GM18498 (cell line): Measurements from ENCODE around the gene DPF3.

Experiments
- ATAC-seq: cut with Tn5 transposase; IDR thresholded peaks from one replicate; pipeline ENCODE4 v1.9.1; 2021; ENCODE audit warnings: mild to moderate bottlenecking, moderate library complexity; ENCODE audit not compliant: unreplicated experiment

The DPF3 gene

GRCh38 chr14:72904840-72905561 lies 11.1 kb upstream of the DPF3 start:
- ATAC-seq = no peak

DNA sequence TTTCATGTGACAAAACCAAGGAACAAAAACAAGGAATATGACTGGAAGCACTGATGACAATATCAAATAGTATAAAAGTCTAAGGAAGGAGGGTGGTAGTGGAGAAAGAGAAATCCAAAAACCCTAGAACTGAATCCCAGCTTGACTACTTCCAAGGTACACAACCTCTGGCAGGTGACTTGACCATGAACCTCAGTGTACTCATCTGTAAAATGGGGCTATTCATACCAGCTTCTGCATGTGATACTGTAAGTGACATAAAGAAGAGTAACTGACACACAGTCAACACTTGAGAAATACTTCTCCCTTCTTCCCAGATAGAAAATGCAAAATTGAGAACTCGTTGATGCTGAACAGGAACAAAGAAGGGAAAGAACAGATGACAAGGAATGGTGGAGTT lies 10.3 kb upstream of the DPF3 start:
- ATAC-seq = no peak

GRCh38 chr14:72903716-72904115 lies 9.8 kb upstream of the DPF3 start:
- ATAC-seq = no peak

GRCh38 chr14:72902801-72903530 lies 9.1 kb upstream of the DPF3 start:
- ATAC-seq = no peak

DNA sequence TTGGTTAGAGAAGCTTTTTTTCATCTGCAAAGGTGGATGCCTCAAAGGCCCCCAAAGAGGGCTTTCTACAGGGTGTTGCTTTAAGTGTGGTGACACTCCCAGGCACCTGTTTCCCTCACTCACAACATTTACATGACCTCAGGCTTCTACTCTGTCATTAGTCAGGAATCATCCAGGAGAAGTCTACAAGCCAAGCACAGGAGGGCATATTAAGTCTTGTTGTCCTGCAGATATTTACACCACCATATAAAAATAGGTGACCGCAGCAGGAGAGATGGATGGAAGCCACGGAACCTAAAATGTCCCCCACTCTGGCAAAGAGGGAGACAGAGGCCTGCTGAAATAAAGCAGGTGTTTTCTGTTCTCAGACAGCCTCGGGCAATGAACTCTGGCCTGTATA lies 7.5 kb upstream of the DPF3 start:
- ATAC-seq = no peak

DNA sequence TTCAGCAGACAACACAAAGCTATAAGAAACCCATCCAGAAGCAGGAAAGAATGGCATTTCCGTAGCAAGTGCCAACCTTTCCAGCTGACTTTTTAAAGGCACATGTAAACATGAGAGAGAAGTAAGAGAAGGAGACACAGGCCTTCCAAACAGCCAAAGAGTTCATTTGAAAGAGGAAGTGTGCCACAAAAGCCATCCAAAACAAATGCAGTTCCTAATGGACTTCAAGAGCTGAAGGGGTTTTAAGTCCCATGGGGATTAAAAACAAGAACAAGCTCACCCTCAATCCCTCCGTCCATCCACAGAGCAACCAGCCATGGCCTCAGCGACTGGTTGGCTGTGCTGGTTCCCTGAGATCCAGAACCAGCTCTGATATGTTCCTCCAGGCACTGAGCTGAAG lies 4.5 kb upstream of the DPF3 start:
- ATAC-seq = no peak

- ATAC-seq = no peak
Observed at GRCh38 chr14:72894623-72895378, 900 bp upstream of the DPF3 start.

- ATAC-seq = no peak
Observed at GRCh38 chr14:72894323-72894622, 372 bp upstream of the DPF3 start.

DNA sequence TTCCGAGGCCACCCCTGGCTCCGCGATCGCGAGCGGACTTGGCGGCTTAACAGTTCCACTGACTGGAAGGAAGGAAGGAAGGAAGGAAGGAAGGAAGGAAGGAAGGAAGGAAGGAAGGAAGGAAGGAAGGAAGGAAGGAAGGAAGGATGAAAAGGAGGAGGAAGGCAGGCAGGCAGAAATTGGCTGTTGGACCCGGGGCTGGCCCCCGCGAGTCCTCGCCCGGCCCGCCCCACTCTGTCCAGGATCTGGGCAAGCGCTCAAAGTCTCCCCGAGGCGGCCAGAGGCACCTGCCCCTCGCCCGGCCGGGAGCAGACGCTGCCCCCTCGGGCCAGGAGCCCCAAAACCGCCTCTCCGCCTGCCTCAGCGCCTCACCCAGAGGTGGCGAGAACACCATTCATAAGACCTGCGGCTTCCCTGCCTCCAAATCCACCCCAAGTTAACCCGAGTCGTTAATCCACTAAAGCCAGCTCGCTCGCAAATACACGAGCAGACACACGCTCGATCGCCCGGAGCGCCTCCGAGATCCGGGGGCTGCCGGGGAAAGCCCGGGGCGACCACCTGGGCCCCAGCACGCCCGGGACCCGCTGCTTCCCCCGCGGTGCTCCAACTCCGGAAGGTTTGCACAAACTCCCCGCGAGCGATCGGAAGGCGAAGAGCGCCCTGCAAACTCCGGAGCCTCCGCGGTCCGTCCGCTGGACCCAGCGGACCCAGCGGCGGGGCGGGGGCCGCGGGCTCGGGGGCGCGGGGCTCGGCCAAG lies 844 bp downstream of the DPF3 start:
- peak; percentile 11 for ATAC-seq

GRCh38 chr14:72892103-72892878 lies 1.6 kb downstream of the DPF3 start:
- ATAC-seq = no peak

DNA sequence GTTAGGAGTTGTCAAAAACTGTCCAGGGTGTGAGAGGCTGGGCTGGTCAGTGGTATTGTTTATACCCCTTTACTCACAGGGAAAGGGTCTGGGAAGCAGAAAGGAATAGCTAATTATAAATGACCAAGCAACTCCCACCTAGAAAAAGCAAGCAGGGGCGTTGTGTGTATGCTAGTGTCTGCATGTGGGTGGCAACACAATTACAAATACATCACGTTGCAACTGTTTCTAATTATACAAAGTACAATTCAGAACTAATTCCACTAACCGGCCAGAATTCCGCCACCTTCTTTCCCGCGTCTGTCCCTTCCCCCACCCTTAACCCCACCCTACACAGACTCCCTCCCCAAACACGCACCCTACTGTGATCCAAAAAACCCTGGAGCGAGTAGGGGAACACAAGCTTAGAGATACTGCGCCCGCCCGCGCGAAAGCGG lies 2.2 kb downstream of the DPF3 start:
- ATAC-seq = no peak

GRCh38 chr14:72889366-72889765 lies 4.5 kb downstream of the DPF3 start:
- no peak for ATAC-seq

- ATAC-seq = no peak
Observed at GRCh38 chr14:72888636-72889201, 5.2 kb downstream of the DPF3 start.

GRCh38 chr14:72888192-72888591 lies 5.7 kb downstream of the DPF3 start:
- no peak for ATAC-seq

- ATAC-seq = no peak
Observed at GRCh38 chr14:72887514-72887913, 6.4 kb downstream of the DPF3 start.

DNA sequence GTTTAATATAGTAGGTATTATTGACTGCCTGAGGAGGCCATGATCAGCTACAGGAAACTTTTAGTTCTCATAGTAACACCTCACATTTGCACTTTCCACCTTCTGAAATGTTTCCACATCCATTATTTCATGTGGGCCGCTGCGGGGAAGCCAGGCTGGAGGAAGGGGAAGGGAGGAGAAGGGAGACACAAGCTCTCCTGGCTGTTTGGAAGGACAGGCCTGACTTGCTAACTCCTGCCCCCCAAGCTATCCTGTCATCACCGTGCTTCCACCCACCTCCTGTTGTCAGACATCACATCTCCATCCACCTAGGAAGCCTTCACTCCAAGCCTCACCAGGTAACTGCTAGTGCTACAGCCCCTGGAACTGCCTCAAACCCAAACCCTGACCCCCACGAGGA lies 9.5 kb downstream of the DPF3 start:
- no peak for ATAC-seq

DNA sequence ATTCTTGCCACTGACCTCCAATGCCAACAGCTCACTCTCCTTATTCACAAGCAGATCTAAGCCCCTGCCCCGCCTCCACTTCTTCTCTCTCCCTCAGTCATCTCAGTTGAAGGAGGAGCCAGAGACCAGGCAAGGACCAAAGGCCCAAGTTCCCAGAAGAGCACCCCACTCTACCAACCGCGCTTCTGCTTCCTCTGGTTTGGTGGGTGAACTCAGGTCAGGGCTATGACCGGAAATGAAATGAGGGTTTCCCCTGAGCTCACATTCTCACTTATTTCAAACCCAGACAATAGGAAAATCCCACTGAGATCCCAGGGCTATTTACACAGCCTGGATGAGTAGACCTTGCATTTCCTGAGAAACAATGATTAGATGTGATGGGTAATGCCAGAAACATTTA lies 9.9 kb downstream of the DPF3 start:
- ATAC-seq = no peak

- ATAC-seq = no peak
Observed at GRCh38 chr14:72883109-72883508, 10.8 kb downstream of the DPF3 start.

- ATAC-seq = no peak
Observed at GRCh38 chr14:72882463-72882862, 11.4 kb downstream of the DPF3 start.

- ATAC-seq = no peak
Observed at GRCh38 chr14:72882047-72882446, 11.9 kb downstream of the DPF3 start.
